Measurements from ENCODE around the gene SPINT4.

Gene SPINT4

DNA sequence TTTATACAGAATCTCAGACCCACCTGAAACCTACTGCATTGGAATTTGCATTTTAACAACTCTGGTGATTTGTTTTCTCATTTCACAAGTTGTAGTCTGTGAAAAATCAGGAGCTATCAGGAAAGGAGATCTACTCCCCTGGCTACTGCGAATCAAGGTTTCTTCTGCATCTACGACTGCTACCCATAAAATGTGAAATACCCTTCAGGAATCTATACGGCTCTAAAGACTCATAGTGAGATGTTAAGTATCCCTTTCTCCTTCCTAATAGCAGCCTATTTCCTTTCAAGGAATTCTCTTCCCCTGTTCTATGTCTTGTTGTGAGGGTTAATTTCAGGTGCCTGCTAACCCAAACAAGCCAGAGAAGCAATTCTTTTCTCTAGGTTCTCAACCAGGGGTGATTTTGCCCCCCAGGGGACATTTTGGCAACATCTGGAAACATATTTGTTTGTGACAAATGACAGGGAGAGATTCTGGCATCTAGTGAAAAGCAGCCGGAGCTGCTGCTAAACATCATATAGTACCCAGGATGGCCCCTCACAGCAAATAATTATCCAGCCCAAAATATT, 43.2 kb downstream of the SPINT4 start:
- DNase-seq (ENCODE audit: low spot score) = no peak

- DNase-seq (ENCODE audit: low spot score) = no peak
Measured at GRCh38 chr20:45765980-45766379, 43.8 kb downstream of the SPINT4 start.

GRCh38 chr20:45768479-45768878, 46.3 kb downstream of the SPINT4 start:
- no peak for DNase-seq (ENCODE audit: low spot score)

GRCh38 chr20:45771182-45771759, 49.1 kb downstream of the SPINT4 start:
- peak; percentile 43 for DNase-seq (ENCODE audit: low spot score)

GRCh38 chr20:45772693-45773092, 50.5 kb downstream of the SPINT4 start:
- DNase-seq (ENCODE audit: low spot score) = no peak

GRCh38 chr20:45774945-45775344, 52.8 kb downstream of the SPINT4 start:
- no peak for DNase-seq (ENCODE audit: low spot score)

DNA sequence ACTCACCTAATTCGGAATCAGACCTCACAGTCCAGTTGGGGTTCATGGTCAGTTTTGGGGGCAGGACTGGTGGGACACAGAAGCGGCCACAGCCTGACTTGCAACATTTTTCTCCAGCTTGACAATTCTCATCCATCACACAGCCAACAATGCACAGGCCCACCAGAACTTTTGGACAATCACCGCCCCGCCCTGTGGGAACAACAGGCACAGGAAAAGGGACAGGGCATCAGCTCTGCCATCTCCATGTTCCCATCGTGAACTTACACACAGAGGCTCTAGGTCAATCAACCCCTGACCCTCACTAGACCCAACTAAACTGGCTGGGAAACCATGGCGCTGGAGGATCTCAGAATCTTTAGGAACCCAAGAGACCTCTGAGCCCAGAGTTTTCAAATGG, 53.3 kb downstream of the SPINT4 start:
- no peak for DNase-seq (ENCODE audit: low spot score)
